ENCODE results near the gene GLIPR2. TPM values are rescaled to one million over a fixed set of nuclear protein-coding genes. Genes with fewer than 3 reads are reported as not detected.

GLIPR2 gene, protein sequence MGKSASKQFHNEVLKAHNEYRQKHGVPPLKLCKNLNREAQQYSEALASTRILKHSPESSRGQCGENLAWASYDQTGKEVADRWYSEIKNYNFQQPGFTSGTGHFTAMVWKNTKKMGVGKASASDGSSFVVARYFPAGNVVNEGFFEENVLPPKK
- total RNA-seq (2022; extraction: Qiagen RNA extraction; ENCODE audit: low read depth), result 7.4 to 11.2 TPM (median 9.9 TPM) in 5 replicates

GRCh38 chr9:36136272-36136893 is at the start of gene GLIPR2:
Gene GLIPR2, plus strand, starts transcription at chr9:36136733. Its CDS starts 46 bp downstream, at chr9:36136779.

DNA sequence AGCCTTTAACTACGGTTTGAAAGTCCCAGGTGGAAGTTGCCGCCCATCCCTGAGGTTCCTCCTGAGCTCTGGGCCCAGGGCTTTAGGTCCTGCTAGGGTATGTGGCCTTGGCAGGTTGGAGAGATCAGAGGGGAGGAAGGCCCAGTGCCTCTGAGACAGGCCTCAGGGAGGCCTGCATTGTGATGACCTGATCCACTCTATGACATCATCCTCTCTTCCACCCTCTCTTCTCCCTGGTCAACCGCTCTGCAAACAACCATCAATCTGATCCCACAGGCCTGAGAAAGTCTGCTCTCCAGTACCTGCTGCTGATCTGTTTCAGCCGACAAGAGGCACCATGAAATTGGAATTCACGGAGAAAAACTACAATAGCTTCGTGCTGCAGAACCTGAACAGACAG is 32.6 kb downstream of the GLIPR2 start, which contains the start of gene CCIN:
TSS of gene CCIN (plus strand) at position 223 of the 400 bp plus-strand sequence. CDS start at position 338, 115 bp downstream.

DNA sequence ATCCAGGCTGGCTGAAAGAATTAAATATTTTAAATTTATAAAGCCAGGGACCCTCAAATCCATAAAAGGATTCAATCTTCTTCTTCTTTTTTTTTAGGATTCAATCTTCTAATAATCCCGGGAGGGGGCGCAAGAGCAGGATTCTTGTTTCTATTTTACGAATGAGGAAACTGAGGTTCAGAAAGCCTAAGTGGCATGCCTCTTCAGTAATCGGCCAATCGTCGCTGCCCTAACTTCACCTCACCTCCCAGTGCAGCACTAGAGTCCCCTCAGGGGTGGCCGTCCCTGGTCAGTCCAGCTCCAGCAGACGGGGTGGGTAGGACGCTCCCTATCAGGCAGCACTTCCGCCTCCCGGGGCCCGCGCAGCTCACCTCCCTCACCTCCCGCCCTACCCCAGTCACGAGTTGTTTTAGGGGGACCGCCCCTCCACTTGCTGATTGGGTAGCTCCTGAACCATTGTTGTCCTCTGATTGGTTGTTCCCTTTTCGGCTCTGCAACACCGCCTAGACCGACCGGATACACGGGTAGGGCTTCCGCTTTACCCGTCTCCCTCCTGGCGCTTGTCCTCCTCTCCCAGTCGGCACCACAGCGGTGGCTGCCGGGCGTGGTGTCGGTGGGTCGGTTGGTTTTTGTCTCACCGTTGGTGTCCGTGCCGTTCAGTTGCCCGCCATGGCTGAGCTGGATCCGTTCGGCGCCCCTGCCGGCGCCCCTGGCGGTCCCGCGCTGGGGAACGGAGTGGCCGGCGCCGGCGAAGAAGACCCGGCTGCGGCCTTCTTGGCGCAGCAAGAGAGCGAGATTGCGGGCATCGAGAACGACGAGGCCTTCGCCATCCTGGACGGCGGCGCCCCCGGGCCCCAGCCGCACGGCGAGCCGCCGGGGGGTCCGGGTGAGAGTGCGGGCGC is 54.1 kb downstream of the GLIPR2 start, which contains the start of gene CLTA:
TSS of gene CLTA (plus strand) at position 534 of the 902 bp plus-strand sequence. CDS start at position 670, 136 bp downstream.

Other genes with a start within 250 kb of the GLIPR2 start
- gene HRCT1, start 230.5 kb upstream of the GLIPR2 start, total RNA-seq (2022; extraction: Qiagen RNA extraction; ENCODE audit: low read depth), result 0.11 to 0.14 TPM in 2 of 5 replicates, not detected in the others
- not detected in 5 replicates for gene SPAAR, start 227.2 kb upstream of the GLIPR2 start, total RNA-seq (2022; extraction: Qiagen RNA extraction; ENCODE audit: low read depth)
- gene OR2S2, start 178.6 kb upstream of the GLIPR2 start, total RNA-seq (2022; extraction: Qiagen RNA extraction; ENCODE audit: low read depth), result not detected in 5 replicates
- gene RECK, start 99.8 kb upstream of the GLIPR2 start, total RNA-seq (2022; extraction: Qiagen RNA extraction; ENCODE audit: low read depth), result 4.5 to 5.9 TPM (median 5.7 TPM) in 5 replicates
- 0.03 to 0.07 TPM (median 0.07 TPM) in 3 of 5 replicates, not detected in the others for gene CCIN, start 32.7 kb downstream of the GLIPR2 start, total RNA-seq (2022; extraction: Qiagen RNA extraction; ENCODE audit: low read depth)
- gene CLTA, start 54.2 kb downstream of the GLIPR2 start, total RNA-seq (2022; extraction: Qiagen RNA extraction; ENCODE audit: low read depth), result 314 to 431 TPM (median 387 TPM) in 5 replicates
- gene GNE, start 121.7 kb downstream of the GLIPR2 start, total RNA-seq (2022; extraction: Qiagen RNA extraction; ENCODE audit: low read depth), result 11.3 to 16.7 TPM (median 13.7 TPM) in 5 replicates